IMR-90 (cell line): ENCODE data around the gene ZNF37A. TPM values are rescaled to one million over a fixed set of nuclear protein-coding genes. Genes with fewer than 3 reads are reported as not detected.

Experiments
- ATAC-seq: fragments of 200-7000 bp; cut with Tn5 transposase; 2 replicates; pipeline ENCODE4 v1.9.1; 2020; ENCODE audit warnings: low read depth, mild to moderate bottlenecking, moderate library complexity
- Bru-seq: library from RNA; stranded (reverse); fragments of 400-500 nt; gene quantifications from one replicate; lab custom pipeline; 2021; lab: Mats Ljungman, UMichigan
- BruChase-seq, 2 experiments: library from RNA; stranded (reverse); fragments of 400-500 nt; gene quantifications; one replicate each; lab custom pipeline; 2021; lab: Mats Ljungman, UMichigan
- BruUV-seq: library from RNA; stranded (reverse); fragments of 400-500 nt; replicated peaks from 2 replicates; lab custom pipeline; 2021; lab: Mats Ljungman, UMichigan
- CTCF ChIA-PET: fragments of 300-600 bp; formaldehyde crosslinking; extraction: SDS; loops from one replicate; lab custom pipeline; 2021; ENCODE audit warnings: antibody characterized with exemption; lab: Yijun Ruan, JAX
- POLR2A ChIA-PET: fragments of 300-600 bp; sonication (Branson Sonifier 250); formaldehyde crosslinking; loops from one replicate; lab custom pipeline; 2022; ENCODE audit warnings: antibody characterized with exemption; ENCODE audit not compliant: unreplicated experiment; lab: Charles Lee
- DNase-seq: peaks from one replicate; pipeline ENCODE4 v3.0.0; 2013
- H2AFZ ChIP-seq: replicated peaks from 2 replicates; pipeline ENCODE3; 2013; ENCODE audit warnings: low read length, mild to moderate bottlenecking; ENCODE audit not compliant: poor library complexity
- H2AK5ac ChIP-seq: 2 replicates; pipeline ENCODE4 v1.6.1; 2013; ENCODE audit warnings: low read depth, low read length, inconsistent platforms
- H2AK9ac ChIP-seq: replicated peaks from 2 replicates; pipeline ENCODE3; 2013; ENCODE audit warnings: mild to moderate bottlenecking, low read depth, low read length, moderate library complexity; ENCODE audit not compliant: poor library complexity
- H2BK120ac ChIP-seq: 2 replicates; pipeline ENCODE4 v1.6.1; 2013; ENCODE audit warnings: low read depth, low read length, inconsistent platforms
- H2BK15ac ChIP-seq: 3 replicates; pipeline ENCODE4 v1.6.1; 2013; ENCODE audit warnings: low read depth, low read length, inconsistent platforms
- H2BK20ac ChIP-seq: 2 replicates; pipeline ENCODE4 v1.6.1; 2013; ENCODE audit warnings: low read depth, mild to moderate bottlenecking, inconsistent platforms, low read length, moderate library complexity
- H2BK5ac ChIP-seq: 2 replicates; pipeline ENCODE4 v1.6.1; 2013; ENCODE audit warnings: mild to moderate bottlenecking, low read depth, low read length, inconsistent platforms; ENCODE audit not compliant: poor library complexity, severe bottlenecking
- H3K14ac ChIP-seq: replicated peaks from 2 replicates; pipeline ENCODE4 v1.6.1; 2013; ENCODE audit warnings: low read depth, low read length, inconsistent platforms
- H3K18ac ChIP-seq: 2 replicates; pipeline ENCODE4 v1.6.1; 2013; ENCODE audit warnings: low read depth, low read length, control low read depth
- H3K23ac ChIP-seq: 2 replicates; pipeline ENCODE4 v1.6.1; 2013; ENCODE audit warnings: low read depth, low read length, inconsistent platforms
- H3K27ac ChIP-seq: 2 replicates; pipeline ENCODE4 v1.5.1; 2013; ENCODE audit warnings: mild to moderate bottlenecking, control low read depth, low read length; ENCODE audit not compliant: insufficient read depth
- H3K27me3 ChIP-seq: 2 replicates; pipeline ENCODE4 v1.6.1; 2013; ENCODE audit warnings: low read length; ENCODE audit not compliant: control insufficient read depth, insufficient read depth
- H3K36me3 ChIP-seq: 2 replicates; pipeline ENCODE4 v1.6.1; 2013; ENCODE audit warnings: low read length, mixed read lengths; ENCODE audit not compliant: control insufficient read depth, insufficient read depth
- H3K4ac ChIP-seq: 2 replicates; pipeline ENCODE4 v1.6.1; 2013; ENCODE audit warnings: low read depth, low read length, inconsistent platforms
- H3K4me1 ChIP-seq: 2 replicates; pipeline ENCODE4 v1.6.1; 2013; ENCODE audit warnings: low read length, mixed read lengths; ENCODE audit not compliant: control insufficient read depth, insufficient read depth
- H3K4me2 ChIP-seq: 2 replicates; pipeline ENCODE4 v1.6.1; 2013; ENCODE audit warnings: low read depth, mild to moderate bottlenecking, control low read depth, low read length, moderate library complexity
- H3K4me3 ChIP-seq: 2 replicates; pipeline ENCODE4 v1.5.1; 2013; ENCODE audit warnings: low read depth, mild to moderate bottlenecking, control low read depth, low read length, moderate library complexity; ENCODE audit not compliant: insufficient read depth
- H3K56ac ChIP-seq: 2 replicates; pipeline ENCODE4 v1.6.1; 2013; ENCODE audit warnings: low read length, inconsistent platforms; ENCODE audit not compliant: insufficient read depth; ENCODE audit errors: extremely low read depth
- H3K79me1 ChIP-seq, 2 experiments: 2 replicates each; pipeline ENCODE4 v1.6.1; 2013; ENCODE audit warnings: low read length in 2 of 2, inconsistent platforms in 1 of 2, low read depth in 1 of 2
- H3K9ac ChIP-seq: 2 replicates; pipeline ENCODE4 v1.6.1; 2013; ENCODE audit warnings: low read depth, low read length, control low read depth
- H3K9me1 ChIP-seq: 2 replicates; pipeline ENCODE4 v1.6.1; 2013; ENCODE audit warnings: low read length, inconsistent platforms; ENCODE audit not compliant: insufficient read depth
- H3K9me3 ChIP-seq: 2 replicates; pipeline ENCODE4 v1.6.1; 2013; ENCODE audit warnings: low read length; ENCODE audit not compliant: control insufficient read depth, insufficient read depth
- H4K20me1 ChIP-seq: 2 replicates; pipeline ENCODE4 v1.6.1; 2013; ENCODE audit warnings: low read length, inconsistent platforms; ENCODE audit not compliant: insufficient read depth
- H4K5ac ChIP-seq: 2 replicates; pipeline ENCODE4 v1.6.1; 2013; ENCODE audit warnings: mild to moderate bottlenecking, low read depth, low read length, control low read depth
- H4K8ac ChIP-seq, 2 experiments: 2 replicates each; pipeline ENCODE4 v1.6.1; 2013; ENCODE audit warnings: low read depth in 2 of 2, low read length in 2 of 2, control low read depth in 1 of 2, inconsistent platforms in 1 of 2
- H4K91ac ChIP-seq: 2 replicates; pipeline ENCODE4 v1.6.1; 2013; ENCODE audit warnings: low read depth, low read length, inconsistent platforms; ENCODE audit not compliant: insufficient read depth
- BHLHE40 ChIP-seq: fragments of 150-350 bp; IDR thresholded peaks from 2 replicates; pipeline ENCODE4 v1.6.1; 2016; ENCODE audit warnings: mild to moderate bottlenecking, low read depth, low read length
- CEBPB ChIP-seq: IDR thresholded peaks from 2 replicates; pipeline ENCODE4 v1.6.1; 2012; ENCODE audit warnings: low read depth, low read length, improper control_type of control experiment
- MXI1 ChIP-seq: IDR thresholded peaks from 2 replicates; pipeline ENCODE4 v1.6.1; 2012; ENCODE audit warnings: low read depth, mild to moderate bottlenecking, low read length, moderate library complexity, borderline replicate concordance
- POLR2A ChIP-seq: IDR thresholded peaks from 2 replicates; pipeline ENCODE4 v1.6.1; 2012; ENCODE audit warnings: mild to moderate bottlenecking, low read depth, low read length
- RAD21 ChIP-seq: IDR thresholded peaks from 2 replicates; pipeline ENCODE4 v1.6.1; 2012; ENCODE audit warnings: low read length, improper control_type of control experiment
- RCOR1 ChIP-seq: IDR thresholded peaks from 2 replicates; pipeline ENCODE4 v1.6.1; 2012; ENCODE audit warnings: mild to moderate bottlenecking, low read length, improper control_type of control experiment; ENCODE audit not compliant: insufficient replicate concordance
- RFX5 ChIP-seq: IDR thresholded peaks from 2 replicates; pipeline ENCODE4 v1.8.0; 2012; ENCODE audit warnings: low read depth, mild to moderate bottlenecking, low read length, moderate library complexity
- WGBS, 2 experiments: methylation state at CpG; one replicate each; pipeline versions ENCODE4 v1.1.5 to v1.1.7; 2013; ENCODE audit warnings: missing lambda C conversion rate in 2 of 2; ENCODE audit not compliant: insufficient read length in 1 of 2; ENCODE audit errors: extremely low coverage in 2 of 2; 5-methylcytosine and 5-hydroxymethylcytosine counted together
- dilution Hi-C: fragments of 300-500 bp; cut with HindIII; formaldehyde crosslinking; loops from one replicate; pipeline ENCODE4 v1.14.3; 2018; ENCODE audit warnings: low sequenced_read_pairs; ENCODE audit not compliant: unreplicated experiment
- in situ Hi-C: fragments of 300-500 bp; cut with MboI; formaldehyde crosslinking; loops from 3 replicates; pipeline ENCODE4 v1.14.3; 2019; ENCODE audit warnings: low sequenced_read_pairs, inconsistent platforms, mixed read lengths
- intact Hi-C: fragments of 100-400 bp; cut with micrococcal nuclease; formaldehyde crosslinking; loops from 2 replicates; pipeline ENCODE4 v1.10.0; 2022
- long read RNA-seq: library from polyadenylated mRNA; unstranded; transcript quantifications from one replicate; pipeline ENCODE4 v2.0.0, GENCODE V29; 2021; ENCODE audit not compliant: unreplicated experiment
- polyA plus RNA-seq, 3 experiments: library from polyadenylated mRNA; depleted of rRNA; stranded (reverse); fragments of >200 nt; gene quantifications; 2 replicates each; pipeline ENCODE4 v1.2.3, GENCODE V29; 2012; ENCODE audit warnings: low replicate concordance in 1 of 3
- total RNA-seq: library from RNA; depleted of rRNA; stranded (reverse); fragments of >200 nt; gene quantifications from 2 replicates; pipeline ENCODE4 v1.2.3, GENCODE V29; 2012; rRNA removed
- TF ChIP-seq, protein P1 (sequence below): conservative IDR thresholded peaks from 2 replicates; pipeline ENCODE4 v1.5.1; 2012; ENCODE audit warnings: mild to moderate bottlenecking, low read depth, low read length, improper control_type of control experiment

The ZNF37A gene
- total RNA-seq (8.6 and 10.0 TPM in 2 replicates), polyA plus RNA-seq (2012; rRNA removed) (3.6 and 5.5 TPM in 2 replicates), Bru-seq, nascent RNA (percentile 93 among the genes with signal in this experiment), BruChase-seq, experiment 1, labeled RNA remaining after a 6-hour chase (percentile 98 among the genes with signal in this experiment), BruChase-seq, experiment 2, labeled RNA remaining after a 2-hour chase (percentile 99 among the genes with signal in this experiment)
- polyA plus RNA-seq (2012; cell fraction: cytosol; rRNA removed), result 1.1 and 3.0 TPM in 2 replicates
- 4.8 and 13.6 TPM in 2 replicates for polyA plus RNA-seq (2012; cell fraction: nucleus; rRNA removed; ENCODE audit: low replicate concordance)
- long read RNA-seq, full-length matches to known transcripts, result 3 of 21 reads
- long read RNA-seq, partial matches to known transcripts, result 3 of 21 reads
- long read RNA-seq, other reads (novel, unspliced or antisense), result 15 of 21 reads

DNA sequence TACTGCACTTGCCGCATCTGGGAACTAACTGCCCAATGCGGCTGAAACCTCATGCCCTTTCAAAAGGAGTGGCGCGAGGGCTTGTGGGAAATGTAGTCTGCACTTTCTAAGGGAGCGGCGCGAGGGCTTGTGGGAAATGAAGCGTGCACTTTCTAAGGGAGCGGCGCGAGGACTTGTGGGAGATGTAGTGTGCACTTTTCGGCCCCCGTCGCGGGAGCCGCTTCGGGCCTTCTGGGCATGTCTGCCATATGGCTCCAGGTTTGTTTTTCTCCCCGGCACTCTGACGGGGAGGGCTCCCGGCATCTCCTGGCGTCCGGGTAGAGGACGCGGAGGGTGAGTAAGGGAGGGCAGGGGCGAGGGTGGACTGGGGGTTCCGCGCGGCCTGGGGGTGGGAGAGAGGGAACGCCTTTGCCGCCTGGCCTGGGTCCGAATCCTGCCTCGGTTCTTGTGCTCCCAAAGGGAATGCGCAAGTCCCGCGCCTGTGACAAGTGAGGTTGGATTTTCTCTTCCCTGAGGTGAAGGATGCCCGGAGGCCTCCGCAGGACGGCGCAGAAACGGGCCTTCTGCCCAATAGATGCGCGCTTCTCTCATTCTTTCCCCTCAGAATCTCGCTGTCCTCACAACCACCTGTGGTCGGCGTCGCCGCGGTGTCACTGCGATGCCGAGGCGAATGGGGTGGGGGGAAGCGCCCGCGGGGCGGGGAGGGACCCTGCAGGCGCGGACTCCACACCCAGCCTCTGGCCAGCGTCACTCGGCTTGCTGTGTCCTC, at the start of gene ZNF37A:
ZNF37A (plus strand) TSS at position 180 of the 769 bp plus-strand sequence. CDS start 2,281 bp downstream, outside the sequence.
- H2BK15ac ChIP-seq, result no peak within 1 kb of the TSS
- 0% methylated on average over 11 of the region's 59 CpGs; no CpG with 5 or more reads in 1 of the 2 experiments for WGBS, 2 experiments
- peak within 1 kb of the TSS; percentile 83 for H3K27ac ChIP-seq
- H3K4me2 ChIP-seq, result peak within 1 kb of the TSS; percentile 78
- H2BK120ac ChIP-seq, result no peak within 1 kb of the TSS
- no peak within 1 kb of the TSS for H2BK20ac ChIP-seq
- no TSS peak for BruUV-seq
- H3K18ac ChIP-seq, result peak within 1 kb of the TSS; percentile 40
- H3K9me3 ChIP-seq, result no peaks in the 10 kb centered on the region
- no peaks in the 10 kb centered on the region; the same call in 1 of the 2 replicates for H3K4me1 ChIP-seq
- CTCF ChIA-PET, result interaction anchor here (1.2 to 1.8 kb wide), 2 partner anchors 29 to 117 kb away, joined by 3 to 4 read pairs; no protein-coding TSS in a partner anchor
- H3K4me3 ChIP-seq, result peak within 1 kb of the TSS; percentile 71
- no peaks in the 10 kb centered on the region for H4K20me1 ChIP-seq
- DNase-seq (peak; percentile 97), ATAC-seq (peak; percentile 98)
- H2AK5ac ChIP-seq, result peak within 1 kb of the TSS; percentile 68
- H4K91ac ChIP-seq, result peak within 1 kb of the TSS; percentile 31; the same call in 1 of the 2 replicates
- intact Hi-C loops, result loop anchor here (1.0 to 2.0 kb wide), 2 partner anchors 84 to 118 kb away; partner anchors contain the start of genes ZNF25 and ZNF33A
- H2AK9ac ChIP-seq, result peak within 1 kb of the TSS; percentile 89
- in situ Hi-C loops, result no loop called here
- peak within 1 kb of the TSS; percentile 99 for H2AFZ ChIP-seq
- H4K8ac ChIP-seq, result peak within 1 kb of the TSS; percentile 64 to 85
- H2BK5ac ChIP-seq, result peak within 1 kb of the TSS; percentile 67
- peaks cover 11 to 17% of the 10 kb centered on the region in 2 experiments; a peak in 3 of 4 replicates for H3K79me1 ChIP-seq
- H4K5ac ChIP-seq, result peak within 1 kb of the TSS; percentile 47
- 0 out of 2 replicates have a peak, but pooled peaks cover 5% of the 10 kb centered on the region for H3K9me1 ChIP-seq
- dilution Hi-C loops, result no loop called here
- H3K4ac ChIP-seq, result peak within 1 kb of the TSS; percentile 84
- no peaks in the 10 kb centered on the region for H3K27me3 ChIP-seq
- H3K36me3 ChIP-seq, result peaks cover 9% of the 10 kb centered on the region
- peak within 1 kb of the TSS; percentile 47 for H3K56ac ChIP-seq
- peak; percentile 15; the same call in 1 of the 2 replicates for TF ChIP-seq BHLHE40
- TF ChIP-seq MXI1, result peak; percentile 22; the same call in 1 of the 2 replicates
- TF ChIP-seq RFX5, result no peak
- TF ChIP-seq, protein P1, sequence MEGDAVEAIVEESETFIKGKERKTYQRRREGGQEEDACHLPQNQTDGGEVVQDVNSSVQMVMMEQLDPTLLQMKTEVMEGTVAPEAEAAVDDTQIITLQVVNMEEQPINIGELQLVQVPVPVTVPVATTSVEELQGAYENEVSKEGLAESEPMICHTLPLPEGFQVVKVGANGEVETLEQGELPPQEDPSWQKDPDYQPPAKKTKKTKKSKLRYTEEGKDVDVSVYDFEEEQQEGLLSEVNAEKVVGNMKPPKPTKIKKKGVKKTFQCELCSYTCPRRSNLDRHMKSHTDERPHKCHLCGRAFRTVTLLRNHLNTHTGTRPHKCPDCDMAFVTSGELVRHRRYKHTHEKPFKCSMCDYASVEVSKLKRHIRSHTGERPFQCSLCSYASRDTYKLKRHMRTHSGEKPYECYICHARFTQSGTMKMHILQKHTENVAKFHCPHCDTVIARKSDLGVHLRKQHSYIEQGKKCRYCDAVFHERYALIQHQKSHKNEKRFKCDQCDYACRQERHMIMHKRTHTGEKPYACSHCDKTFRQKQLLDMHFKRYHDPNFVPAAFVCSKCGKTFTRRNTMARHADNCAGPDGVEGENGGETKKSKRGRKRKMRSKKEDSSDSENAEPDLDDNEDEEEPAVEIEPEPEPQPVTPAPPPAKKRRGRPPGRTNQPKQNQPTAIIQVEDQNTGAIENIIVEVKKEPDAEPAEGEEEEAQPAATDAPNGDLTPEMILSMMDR, result no peak
- TF ChIP-seq RCOR1, result no peak
- TF ChIP-seq RAD21, result no peak
- TF ChIP-seq POLR2A, result 0 out of 2 replicates have a peak, but pooled peaks have one; percentile 49
- TF ChIP-seq CEBPB, result no peak
- POLR2A ChIA-PET, result no interaction called here
- peak within 1 kb of the TSS; percentile 76 for H3K9ac ChIP-seq
- H3K23ac ChIP-seq, result peak within 1 kb of the TSS; percentile 7; the same call in 1 of the 2 replicates
- peak within 1 kb of the TSS; percentile 88 for H3K14ac ChIP-seq
